ENCODE data around the gene EXOC6.

EXOC6 gene

DNA sequence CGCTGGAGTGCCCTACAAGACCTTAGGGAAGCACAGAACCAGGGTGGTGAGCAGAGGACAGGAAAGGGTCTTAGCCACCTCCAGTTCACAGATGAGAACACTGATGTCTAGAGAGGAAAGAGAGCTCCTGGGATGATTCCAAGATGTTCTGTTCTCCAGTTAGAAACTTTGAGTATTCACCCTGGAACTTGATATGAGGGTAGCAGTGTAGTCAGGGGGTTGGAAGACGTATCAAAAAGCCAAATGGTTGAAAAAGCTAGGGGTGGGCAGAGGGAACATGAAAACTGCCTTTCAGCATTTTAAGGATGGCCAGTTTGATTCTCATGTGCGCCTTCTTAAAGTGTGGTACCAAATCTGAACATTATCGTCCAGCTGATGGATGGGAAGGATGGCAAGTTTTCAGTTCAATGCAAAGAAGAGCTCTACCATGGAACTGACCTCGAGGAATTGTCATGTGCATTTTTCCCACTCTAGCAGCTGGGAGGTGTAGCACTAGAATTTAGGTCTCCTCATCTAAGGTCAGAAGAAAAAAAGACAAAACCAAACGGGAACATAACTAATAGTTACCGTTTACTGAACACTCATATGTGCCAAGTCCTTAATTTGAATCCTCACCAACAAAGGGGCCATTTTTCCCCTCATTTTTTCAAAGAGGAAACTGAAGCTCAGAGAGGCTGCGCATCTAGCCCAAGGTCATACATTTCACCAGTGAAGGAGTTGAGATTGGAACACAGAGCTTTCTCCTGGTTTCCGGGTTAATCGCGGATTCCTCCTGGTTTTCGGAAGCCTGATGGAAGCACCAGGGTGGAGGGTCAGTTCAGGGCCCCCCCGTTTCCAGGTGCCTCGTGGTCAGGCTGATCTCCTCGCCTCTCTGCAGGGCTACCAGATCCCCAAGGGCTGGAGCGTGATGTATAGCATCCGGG lies 219.4 kb downstream of the EXOC6 start:
- no peak for DNase-seq

DNA sequence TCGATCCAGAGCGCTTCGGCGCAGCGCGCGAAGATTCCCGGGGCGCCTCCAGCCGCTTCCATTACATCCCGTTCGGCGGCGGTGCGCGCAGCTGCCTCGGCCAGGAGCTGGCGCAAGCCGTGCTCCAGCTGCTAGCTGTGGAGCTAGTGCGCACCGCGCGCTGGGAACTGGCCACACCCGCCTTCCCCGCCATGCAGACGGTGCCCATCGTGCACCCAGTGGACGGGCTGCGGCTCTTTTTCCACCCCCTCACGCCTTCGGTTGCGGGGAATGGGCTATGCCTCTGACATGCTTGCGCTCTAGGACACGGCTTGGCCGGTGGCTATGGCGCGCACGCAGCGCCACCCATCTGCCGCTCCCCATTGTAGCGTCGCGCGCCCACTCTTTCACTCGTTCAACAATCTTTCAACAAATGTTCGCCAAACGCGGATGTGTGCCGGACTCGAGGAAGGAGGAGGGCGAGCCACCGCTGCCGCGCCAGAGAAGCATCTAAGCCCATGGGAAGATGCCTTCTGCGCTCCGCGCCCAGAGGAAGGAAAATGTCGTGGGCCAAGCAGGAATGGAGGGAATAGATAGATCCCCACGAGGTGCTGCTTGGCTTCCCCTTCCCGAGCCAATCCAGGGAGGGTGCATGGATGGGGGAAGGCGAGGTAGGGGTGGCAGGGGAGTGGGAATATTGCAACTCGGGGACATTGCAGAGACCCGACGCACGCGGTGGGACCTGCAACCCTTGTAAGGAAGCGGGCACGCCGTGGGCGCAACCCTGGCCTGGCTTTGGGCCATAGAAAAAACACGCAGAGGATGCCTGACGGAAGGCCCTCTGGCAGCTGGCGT lies 220.3 kb downstream of the EXOC6 start:
- no peak for DNase-seq

GRCh38 chr10:93069245-93069561 lies 220.9 kb downstream of the EXOC6 start:
- no peak for DNase-seq

- DNase-seq = no peak
Observed at GRCh38 chr10:93070378-93071176, 222.3 kb downstream of the EXOC6 start.

GRCh38 chr10:93071177-93071472 lies 222.8 kb downstream of the EXOC6 start:
- no peak for DNase-seq

DNA sequence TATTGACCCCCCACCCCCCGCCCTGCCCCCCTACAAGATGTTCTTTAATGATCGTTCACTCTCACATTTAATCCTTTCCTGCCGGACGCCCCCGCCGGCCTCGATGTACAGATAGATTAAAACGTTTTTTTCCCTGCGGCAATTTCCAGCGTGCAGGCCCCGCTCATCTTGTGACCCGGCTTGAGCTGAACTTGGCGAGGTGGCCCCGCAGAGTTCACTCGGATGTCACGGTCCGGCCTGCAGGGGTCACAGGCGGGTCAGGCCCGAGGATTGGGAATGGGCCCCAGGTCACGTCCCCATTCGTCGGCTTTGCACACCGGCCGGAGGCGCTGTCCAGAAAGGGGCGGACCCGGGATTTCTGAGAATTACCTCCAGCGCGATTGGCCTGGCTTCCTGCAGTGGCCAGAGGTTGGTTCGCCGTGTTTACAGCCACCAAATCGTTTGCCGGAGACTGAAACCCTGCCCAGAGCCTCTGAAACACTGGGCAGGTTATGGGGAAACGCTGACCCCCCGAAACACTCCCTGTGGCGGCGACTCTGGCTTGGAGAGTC lies 223.4 kb downstream of the EXOC6 start:
- DNase-seq = no peak

- no peak for DNase-seq
Observed at GRCh38 chr10:93072225-93072712, 223.9 kb downstream of the EXOC6 start.

GRCh38 chr10:93072713-93073538 lies 224.6 kb downstream of the EXOC6 start:
- no peak for DNase-seq

- no peak for DNase-seq
Observed at GRCh38 chr10:93073539-93074146, 225.3 kb downstream of the EXOC6 start, which contains the start of gene CYP26A1. Gene CYP26A1, plus strand, starts transcription at chr10:93073893. Its CDS starts 42 bp downstream, at chr10:93073935.

- no peak for DNase-seq
Observed at GRCh38 chr10:93074147-93074596, 225.9 kb downstream of the EXOC6 start.

DNA sequence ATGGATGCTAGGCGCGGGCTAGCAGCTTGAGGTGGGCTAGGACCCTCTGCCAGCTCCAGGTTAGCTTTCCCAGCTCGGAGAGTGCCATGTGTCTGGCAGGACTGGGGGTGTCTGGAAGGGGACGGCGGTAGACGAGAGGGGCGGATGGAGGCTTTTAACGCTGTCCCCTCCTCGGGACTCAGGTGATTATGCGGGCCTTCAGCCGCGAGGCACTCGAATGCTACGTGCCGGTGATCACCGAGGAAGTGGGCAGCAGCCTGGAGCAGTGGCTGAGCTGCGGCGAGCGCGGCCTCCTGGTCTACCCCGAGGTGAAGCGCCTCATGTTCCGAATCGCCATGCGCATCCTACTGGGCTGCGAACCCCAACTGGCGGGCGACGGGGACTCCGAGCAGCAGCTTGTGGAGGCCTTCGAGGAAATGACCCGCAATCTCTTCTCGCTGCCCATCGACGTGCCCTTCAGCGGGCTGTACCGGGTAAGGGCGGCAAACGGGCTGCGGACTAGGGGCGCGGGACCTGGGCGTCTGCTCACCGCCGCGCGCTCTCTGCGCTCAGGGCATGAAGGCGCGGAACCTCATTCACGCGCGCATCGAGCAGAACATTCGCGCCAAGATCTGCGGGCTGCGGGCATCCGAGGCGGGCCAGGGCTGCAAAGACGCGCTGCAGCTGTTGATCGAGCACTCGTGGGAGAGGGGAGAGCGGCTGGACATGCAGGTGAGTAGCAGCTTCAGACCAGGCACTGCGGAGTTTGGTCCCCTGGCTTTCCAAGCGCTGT lies 226.5 kb downstream of the EXOC6 start:
- no peak for DNase-seq

DNA sequence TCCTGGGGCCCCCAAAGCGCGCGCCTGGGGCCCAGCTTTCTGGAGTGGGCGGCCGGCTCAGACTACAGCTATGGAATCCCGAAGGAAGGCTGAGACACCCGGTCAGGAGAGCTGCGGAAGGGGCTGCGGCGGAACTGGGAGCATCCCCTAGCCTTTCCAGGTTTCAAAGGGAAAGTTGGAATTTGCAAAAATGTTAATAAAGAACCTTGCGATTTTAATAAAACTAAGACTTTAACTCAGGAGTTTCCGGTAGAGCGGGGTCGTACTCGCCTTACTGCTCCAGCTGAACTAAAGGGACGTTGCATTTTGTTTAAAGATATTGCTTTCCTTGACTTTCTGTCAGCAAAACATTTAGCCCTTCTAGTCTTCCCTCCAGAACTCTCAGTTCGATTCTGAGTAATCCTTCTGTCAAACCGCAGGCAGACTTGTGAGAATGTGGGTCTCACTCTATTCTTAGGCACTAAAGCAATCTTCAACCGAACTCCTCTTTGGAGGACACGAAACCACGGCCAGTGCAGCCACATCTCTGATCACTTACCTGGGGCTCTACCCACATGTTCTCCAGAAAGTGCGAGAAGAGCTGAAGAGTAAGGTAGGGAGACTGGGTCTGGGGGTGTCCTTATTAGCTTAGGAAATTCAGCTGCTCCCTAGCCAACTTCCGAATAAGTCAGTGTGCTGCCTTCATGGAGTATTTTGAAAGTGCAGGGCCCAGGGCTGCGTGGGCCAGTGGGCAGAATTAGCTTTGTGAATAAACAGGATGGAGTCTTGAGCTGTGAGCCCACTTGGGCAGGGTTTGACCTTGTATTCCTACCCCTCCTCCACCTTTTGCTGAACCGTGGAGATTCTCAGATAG lies 227.3 kb downstream of the EXOC6 start:
- DNase-seq = no peak

DNA sequence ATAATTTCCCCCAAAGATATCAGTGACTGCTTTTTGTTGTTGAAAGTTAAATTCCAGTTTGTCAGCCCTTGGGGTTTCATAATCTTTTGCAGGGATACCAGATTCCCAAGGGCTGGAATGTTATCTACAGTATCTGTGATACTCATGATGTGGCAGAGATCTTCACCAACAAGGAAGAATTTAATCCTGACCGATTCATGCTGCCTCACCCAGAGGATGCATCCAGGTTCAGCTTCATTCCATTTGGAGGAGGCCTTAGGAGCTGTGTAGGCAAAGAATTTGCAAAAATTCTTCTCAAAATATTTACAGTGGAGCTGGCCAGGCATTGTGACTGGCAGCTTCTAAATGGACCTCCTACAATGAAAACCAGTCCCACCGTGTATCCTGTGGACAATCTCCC lies 228.6 kb downstream of the EXOC6 start:
- no peak for DNase-seq

DNA sequence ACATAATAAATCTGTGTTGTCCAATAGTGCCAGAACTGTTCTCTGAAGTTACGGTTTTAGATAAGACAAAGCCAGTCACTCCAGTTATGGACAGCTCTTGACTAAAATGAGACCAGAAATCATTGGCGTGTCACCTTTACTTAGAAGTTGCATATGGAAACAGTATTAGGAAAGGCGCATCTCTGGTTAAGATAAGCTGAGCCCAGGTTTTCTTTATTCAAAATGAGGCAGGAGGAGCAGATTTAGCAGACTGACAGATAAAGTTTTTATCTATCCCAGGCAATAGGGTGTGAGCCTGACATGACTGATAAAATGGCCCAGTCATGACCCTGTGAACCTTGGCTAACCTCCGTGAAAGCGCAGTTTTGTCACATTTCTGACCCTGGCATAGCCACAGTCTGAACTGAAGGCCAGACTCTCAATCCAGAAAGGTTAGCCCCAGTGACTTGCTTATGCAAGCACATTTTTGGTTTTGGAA lies 229.6 kb downstream of the EXOC6 start:
- no peak for DNase-seq

GRCh38 chr10:93079663-93080349 lies 231.5 kb downstream of the EXOC6 start:
- no peak for DNase-seq

DNA sequence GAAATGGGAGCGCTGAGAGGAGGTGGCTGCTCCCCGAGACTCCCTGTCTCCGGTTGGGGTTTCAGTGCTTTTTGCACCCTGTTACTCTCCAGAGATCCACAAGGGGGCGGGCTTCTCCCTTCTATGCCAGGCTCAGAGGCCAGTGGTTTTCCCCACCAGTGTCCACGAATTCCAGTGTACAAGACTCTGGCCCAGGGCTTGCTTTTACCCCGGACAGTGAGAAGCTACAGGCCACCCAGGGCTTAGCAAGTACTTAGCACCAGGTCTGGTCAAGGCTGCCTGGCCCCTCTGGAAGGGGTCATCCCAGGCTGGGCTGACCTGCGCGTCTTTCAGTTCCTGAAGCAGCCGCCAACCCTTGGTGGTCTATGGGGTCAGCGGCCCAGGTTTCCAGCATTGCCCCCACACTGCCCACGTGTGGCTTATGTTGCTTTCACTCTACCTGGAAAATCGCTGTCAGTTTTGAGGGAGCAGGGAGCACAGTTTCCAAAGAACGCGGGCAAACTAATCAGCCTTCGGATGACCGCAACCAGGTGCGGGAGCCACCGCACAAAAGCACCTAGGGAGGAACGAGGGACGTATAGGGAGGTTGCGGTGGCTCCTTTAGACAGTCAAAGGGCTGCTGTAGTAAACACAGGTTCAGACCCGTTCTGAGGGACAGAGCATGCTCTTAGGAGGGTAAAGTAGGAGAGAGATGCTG lies 232.2 kb downstream of the EXOC6 start:
- peak; percentile 58 for DNase-seq

- DNase-seq = no peak
Observed at GRCh38 chr10:93081318-93081717, 233.0 kb downstream of the EXOC6 start.

DNA sequence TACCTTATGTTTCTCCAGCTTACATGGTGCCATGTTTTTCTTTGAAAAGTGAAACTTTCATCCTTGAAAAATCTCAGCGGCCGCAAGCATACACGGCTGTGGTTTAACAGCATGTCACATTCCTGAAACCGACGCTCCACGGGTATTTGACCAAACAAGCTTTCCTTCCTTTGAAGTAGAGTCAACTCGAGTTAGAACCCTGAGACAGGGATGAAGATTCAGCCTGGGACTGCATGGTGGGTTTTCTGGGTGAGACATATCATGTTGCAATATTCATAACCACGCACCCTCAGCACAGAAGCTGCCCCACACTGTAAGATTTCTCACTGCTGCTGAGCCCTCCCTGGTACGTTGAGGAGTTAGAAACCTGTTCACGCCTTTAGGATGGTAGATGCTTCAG lies 233.5 kb downstream of the EXOC6 start:
- no peak for DNase-seq

Data from activated CD4-positive, CD25-positive, alpha-beta regulatory T cell treated with anti-CD3 and anti-CD28 coated beads, Interleukin-2, amount 50 U/mL, for 72 hours (primary cell).